GM19324 (cell line): ENCODE data around the gene ZNF318.
"Not testable (repeated sequence)": the region's sequence is repeated elsewhere in the genome, so short reads cannot be mapped to it uniquely, and the experiment has no call there.

Experiments
- ATAC-seq: cut with Tn5 transposase; IDR thresholded peaks from one replicate; pipeline ENCODE4 v1.9.1; 2021; ENCODE audit warnings: mild to moderate bottlenecking, moderate library complexity; ENCODE audit not compliant: unreplicated experiment, low FRiP score

Gene ZNF318

DNA sequence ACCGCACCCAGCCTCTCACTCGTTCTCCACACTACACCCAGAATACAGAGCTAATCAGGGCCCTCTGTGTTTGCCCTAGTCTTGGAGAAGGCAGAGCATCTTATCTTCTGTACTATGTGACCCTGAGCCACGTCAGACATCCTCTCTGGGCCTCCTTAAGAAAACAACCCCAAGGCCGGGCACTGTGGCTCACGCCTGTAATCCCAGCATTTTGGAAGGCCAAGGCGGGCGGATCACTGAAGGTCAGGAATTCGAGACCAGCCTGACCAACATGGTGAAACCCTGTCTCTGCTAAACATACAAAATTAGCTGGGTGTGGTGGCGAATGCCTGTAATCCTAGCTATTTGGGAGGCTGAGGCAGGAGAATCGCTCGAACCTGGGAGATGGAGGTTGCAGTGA, 66.4 kb downstream of the ZNF318 start:
- not testable (repeated sequence) for ATAC-seq

DNA sequence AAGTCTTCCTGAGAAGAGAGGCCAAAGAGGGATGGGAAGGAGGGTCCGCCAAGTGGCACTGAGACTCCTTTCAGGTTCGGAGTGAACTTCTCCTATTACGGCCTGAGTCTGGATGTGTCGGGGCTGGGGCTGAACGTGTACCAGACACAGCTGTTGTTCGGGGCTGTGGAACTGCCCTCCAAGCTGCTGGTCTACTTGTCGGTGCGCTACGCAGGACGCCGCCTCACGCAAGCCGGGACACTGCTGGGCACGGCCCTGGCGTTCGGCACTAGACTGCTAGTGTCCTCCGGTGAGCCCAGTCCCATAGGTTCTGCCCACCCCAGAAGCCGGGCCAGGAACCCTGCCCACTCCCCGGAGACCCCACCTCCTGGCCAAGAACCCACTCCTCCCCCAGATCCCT, 67.3 kb downstream of the ZNF318 start:
- no peak for ATAC-seq

DNA sequence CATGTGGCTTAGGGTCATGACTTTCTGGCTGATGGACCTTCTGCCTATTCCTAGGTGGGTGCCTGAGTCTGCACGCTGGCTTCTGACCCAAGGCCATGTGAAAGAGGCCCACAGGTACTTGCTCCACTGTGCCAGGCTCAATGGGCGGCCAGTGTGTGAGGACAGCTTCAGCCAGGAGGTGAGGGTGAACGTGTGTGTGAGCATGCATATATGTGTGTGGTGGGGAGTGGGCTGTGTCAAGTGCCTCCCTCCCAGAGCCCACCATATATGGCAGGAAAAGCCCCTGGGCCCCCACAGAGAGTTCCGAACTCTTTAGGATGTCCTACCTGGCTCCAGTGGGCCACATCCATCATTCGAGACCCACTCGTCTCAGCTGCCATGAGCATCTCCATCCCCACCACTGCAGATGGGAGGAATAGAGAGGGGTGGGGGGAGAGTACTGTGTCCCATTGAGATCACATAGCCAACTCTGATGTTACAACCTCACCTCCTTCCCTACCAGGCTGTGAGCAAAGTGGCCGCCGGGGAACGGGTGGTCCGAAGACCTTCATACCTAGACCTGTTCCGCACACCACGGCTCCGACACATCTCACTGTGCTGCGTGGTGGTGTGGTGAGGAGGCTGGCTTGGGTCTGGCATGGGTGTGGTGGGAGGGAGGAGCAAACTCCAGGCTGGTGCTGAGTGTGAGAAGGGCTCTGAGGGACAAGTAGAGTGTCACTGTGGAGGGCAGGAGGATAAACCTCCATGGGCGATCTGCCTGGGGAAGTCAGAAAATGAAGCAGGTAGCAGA, 68.2 kb downstream of the ZNF318 start:
- ATAC-seq: no peak

DNA sequence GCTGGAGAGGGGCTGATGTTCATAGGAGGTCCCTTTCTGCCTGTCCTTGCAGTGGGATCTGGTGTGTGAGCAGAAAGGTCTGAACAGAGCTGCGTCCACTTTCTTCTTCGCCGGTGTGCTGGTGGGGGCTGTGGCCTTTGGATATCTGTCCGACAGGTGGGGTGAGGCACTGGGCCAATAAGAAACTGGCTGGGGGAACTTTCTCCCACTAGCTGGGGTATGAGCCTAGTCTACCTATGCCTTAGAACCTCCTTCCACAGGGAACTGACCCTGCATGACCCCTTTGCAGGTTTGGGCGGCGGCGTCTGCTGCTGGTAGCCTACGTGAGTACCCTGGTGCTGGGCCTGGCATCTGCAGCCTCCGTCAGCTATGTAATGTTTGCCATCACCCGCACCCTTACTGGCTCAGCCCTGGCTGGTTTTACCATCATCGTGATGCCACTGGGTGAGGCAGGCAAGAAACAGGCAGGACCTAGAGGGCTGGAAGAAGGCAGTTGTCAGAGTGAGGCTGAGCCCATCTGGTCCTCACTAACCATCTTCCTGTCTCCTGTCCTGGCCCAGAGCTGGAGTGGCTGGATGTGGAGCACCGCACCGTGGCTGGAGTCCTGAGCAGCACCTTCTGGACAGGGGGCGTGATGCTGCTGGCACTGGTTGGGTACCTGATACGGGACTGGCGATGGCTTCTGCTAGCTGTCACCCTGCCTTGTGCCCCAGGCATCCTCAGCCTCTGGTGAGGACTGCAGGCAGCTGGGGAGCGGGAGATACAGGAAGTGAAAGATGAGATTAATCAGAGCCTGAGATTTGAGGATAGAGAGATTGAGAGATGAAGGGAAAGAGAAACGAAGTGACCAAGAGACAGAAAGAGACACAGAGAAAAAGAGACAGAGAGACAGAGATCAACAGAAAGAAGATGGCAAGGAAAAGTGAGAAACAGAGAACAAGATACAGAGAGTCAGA, 69.8 kb downstream of the ZNF318 start:
- ATAC-seq: no peak

DNA sequence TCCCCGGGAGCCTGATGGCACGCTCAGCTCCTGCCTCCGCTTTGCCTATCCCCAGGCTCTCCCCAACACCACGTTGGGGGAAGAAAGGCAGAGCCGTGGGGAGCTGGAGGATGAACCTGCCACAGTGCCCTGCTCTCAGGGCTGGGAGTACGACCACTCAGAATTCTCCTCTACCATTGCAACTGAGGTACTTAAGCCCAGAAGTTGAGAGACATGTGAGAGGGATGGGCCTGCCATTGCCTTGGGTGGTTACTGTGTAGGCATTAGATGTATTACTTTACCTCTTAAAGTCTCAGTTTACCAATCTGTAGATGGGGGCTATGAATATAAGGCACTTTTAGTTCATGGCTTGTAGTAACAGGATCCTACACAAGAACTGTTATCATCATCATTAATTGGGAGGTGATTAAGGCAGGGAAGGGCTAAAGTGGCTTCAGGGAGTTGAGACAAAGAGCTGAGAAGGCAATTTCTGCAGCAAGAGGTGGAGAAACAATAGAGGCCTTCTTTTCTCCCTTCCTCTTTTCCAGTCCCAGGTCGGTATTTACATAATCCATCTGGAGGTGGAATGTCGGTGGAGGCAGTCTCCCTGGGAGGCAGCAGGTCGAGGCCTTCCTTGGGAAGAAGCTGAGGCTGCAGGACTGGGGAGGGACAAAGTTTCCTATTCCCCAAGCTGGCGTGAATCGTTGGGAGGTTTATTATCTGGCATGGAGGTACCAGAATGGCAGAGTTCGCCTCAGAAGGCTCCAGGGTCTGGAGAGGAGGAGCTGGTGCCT, 70.7 kb downstream of the ZNF318 start:
- ATAC-seq: no peak

DNA sequence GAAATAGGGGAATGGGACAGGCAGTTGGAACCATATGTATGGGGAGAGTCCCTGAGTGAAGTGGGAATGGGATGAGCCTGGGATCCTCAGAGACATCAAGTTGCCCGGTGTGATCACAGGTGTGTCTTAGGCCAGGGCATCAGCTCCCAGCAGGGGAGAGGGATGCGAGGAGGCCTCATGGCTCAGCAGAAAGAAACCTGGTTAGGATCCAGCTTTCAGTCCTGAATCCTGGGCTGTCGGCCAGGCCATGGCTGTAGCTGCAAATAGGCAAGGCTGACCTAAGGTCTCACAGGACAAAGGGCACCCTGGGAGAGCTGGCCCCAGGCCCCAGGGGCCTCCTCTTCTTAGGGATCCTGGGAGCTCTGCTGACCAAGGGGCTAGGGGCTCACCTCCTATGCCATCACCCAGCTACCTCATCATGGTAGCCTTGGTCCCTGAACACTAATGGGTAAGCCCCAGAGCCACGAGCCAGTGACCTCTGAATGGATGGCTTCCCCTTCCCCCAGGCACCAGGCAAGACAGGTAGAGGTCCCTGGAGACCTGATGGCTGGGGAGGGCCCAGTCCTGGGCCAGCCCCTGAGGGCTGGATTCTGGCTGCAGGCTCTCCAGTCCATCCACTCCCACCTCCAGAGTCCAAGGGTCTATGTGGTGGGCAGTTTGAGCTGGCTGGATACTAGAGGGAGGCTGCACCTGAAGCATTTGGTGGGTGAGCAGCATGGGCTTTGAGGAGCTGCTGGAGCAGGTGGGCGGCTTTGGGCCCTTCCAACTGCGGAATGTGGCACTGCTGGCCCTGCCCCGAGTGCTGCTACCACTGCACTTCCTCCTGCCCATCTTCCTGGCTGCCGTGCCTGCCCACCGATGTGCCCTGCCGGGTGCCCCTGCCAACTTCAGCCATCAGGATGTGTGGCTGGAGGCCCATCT, 71.5 kb downstream of the ZNF318 start, which contains the start of gene SLC22A7:
SLC22A7 (plus strand) TSS at position 617 of the 921 bp plus-strand sequence; CDS start at position 716, 99 bp downstream.
- ATAC-seq: no peak

DNA sequence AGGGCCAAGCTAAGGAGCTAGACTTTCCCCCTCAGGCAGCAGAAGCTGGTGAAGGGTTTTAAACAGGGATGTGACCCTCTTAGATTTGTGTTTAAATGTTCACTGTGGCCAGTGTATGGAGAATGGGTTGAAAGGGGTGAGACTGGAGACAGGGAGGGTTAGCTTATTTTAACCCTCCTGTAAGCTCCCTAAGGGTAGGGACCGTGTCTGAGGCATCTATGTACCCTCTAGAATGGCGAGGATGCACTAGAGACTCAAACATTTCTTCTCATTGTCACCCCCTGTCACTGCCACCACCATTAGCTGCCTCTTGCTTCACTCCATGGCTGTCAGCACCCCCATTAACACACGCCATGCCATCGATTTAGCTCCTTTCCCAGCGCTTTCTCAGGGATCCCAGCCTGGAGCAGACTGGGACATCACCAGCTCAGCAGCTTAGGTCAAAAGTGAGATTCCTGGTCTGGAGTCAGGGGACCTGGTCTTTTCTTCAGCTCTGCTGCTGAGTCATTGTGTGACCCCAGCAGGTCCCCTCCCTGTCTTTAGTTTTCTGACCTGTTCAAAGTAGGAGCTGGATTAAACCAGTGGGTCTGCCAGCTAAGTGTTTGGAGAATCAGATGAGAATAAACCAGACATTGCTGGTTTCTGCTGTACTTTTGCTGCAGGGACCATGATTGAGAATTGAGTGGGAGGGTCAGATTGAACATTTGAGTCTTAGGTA, 72.5 kb downstream of the ZNF318 start:
- ATAC-seq: no peak

DNA sequence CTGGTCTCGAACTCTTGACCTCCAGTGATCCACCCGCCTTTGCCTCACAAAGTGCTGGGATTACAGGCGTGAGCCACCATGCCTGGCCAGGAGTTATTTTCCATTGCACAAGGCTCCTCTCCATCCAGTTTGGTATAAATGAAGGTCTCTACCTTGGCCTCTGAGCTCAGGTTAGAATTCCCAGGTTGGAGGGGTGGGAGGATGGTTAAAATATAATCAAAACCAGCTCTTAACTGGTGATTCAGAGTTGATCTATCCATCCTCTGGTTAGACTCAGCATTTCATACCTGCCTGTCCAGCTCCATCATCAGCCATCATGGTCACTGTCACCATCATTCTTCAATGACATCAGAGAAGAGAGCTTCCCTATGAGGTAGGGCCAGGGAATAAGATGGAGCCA, 74.0 kb downstream of the ZNF318 start:
- ATAC-seq: no peak

DNA sequence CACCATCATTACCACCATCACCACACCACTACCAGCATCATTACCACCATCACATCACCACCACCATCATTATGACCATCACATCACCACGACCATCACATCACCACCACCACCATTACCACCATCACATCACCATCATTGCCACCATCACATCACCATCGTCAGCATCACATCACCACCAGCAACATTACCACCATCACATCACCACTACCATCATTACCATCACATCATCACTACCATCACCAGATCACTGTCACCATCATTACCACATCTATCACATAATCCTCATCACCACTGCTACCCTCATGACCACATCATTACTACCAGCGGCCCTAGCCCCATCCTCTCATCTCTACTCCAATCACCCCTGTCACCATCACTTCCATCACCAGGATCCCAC, 74.9 kb downstream of the ZNF318 start:
- ATAC-seq: no peak

DNA sequence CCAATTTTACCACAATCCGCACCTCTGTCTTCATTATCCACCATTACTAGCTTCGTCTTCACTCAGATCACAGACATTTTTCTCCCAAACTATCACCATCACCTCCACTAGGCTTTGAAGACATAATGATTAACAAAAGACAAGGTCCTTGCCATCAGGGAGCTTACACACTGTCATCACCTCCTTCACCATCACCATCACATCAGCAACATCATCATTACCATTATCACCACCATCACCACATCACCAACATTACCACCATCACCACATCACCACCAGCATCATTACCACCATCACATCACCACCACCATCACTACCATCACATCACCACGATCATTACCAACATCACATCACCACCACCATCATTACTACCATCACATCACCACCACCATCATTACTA, 75.7 kb downstream of the ZNF318 start:
- no peak for ATAC-seq

DNA sequence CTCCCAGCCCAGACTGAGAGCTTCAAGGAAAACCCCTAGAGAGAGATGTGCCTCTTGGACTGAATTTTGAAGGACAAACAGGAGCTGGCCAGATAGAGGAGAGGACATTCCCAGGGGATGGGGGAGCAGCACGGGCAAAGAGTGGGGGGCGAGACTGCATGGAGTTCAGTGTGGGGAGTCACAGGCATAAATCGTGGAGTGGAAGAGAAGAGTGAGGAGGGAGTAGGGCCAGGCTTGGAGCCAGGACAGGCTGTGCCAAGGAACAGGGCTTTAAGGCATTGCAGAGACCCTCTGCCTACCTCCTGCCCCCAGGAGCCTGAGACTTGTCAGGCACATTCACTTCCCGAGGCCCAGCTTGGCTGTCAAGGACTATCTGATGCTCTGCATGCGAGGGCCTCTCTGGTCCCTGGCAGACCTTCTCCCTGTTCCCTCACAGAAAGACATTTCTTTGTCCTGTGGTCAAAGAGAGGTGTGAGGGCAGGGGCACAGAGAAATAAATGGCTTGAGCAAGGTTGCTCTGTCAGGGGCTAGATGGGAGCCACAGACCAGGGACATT, 76.6 kb downstream of the ZNF318 start:
- no peak for ATAC-seq

DNA sequence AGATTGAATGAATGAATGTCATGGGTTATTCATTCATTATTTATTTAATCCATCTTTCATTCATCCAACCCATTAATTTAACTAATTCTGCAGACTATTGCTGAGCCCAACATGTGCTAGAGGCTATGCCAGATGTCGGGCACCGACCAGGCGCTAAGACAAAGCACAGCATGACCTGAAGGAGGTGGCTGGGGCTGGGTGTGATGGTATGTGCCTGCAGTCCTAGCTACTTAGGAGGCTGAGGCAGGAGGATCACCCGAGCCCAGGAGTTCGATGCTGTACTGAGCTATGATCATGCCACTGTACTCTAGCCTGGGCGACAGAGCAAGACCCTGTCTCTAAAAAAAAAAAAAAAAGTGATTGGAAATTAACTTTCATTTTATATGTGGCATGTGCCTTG, 77.1 kb downstream of the ZNF318 start:
- no peak for ATAC-seq

DNA sequence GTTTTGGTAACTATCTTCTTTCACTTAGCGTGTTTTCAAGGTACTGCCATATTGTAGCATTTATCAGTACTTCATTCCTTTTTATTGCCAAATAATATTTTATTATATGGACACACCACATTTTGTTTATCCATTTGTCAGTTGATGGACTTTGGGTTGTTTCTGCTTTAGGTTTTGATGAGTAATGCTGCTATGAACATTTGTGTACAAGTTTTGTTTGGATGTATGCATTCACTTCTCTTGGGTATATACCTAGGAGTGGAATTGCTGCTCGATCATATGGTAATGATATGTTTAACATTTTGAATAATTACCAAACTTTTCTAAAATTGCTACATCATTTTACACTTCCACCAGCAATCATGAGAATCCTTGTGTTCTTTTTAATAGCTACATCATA, 77.7 kb downstream of the ZNF318 start:
- ATAC-seq: no peak

DNA sequence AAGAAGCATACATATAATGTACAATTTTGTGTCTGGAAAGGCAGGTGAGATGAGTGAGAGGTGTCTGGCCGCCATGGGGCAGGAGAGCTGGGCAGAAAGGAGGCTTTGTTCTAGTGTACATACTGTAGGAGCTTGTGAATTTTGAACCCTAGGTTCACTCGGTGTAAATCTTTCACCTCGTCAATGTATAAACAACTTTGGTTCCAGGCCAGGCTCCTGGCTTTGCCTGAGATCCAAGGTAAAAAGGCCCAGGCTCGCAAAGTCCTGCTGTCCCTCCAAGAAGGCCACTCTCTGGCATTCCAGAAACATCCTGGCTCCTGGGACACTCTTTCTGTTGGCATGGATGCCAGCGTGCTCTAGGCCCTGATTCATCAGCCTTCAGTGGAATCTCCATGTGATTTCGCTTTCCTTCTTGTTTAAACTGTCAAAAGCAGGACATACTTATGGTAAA, 78.5 kb downstream of the ZNF318 start:
- no peak for ATAC-seq

DNA sequence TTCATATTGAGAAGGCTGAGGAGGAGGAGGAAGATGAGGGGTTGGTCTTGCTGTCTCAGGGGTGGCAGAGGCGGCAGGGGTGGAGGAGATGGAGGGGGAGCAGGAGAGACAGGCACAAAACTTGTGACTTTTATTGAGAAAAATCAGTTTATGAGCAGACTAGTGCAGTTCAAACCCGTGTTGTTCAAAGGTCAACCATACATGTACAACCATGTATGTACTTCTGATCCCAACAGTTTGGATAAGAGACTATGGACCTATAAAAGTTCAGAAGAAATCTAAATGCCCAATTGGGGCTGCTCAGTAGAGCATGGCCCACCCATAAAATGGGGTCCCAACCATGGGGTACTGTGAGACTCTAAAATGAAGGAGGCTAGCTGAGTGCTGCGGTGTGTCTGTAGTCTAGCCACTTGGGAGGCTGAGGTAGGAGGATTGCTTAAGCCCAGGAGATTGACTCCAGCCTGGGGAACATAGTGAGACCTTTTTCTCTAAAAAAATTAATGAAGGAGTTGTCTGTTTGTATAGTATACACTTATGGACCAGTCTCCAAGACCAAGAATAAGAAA, 79.0 kb downstream of the ZNF318 start:
- no peak for ATAC-seq

DNA sequence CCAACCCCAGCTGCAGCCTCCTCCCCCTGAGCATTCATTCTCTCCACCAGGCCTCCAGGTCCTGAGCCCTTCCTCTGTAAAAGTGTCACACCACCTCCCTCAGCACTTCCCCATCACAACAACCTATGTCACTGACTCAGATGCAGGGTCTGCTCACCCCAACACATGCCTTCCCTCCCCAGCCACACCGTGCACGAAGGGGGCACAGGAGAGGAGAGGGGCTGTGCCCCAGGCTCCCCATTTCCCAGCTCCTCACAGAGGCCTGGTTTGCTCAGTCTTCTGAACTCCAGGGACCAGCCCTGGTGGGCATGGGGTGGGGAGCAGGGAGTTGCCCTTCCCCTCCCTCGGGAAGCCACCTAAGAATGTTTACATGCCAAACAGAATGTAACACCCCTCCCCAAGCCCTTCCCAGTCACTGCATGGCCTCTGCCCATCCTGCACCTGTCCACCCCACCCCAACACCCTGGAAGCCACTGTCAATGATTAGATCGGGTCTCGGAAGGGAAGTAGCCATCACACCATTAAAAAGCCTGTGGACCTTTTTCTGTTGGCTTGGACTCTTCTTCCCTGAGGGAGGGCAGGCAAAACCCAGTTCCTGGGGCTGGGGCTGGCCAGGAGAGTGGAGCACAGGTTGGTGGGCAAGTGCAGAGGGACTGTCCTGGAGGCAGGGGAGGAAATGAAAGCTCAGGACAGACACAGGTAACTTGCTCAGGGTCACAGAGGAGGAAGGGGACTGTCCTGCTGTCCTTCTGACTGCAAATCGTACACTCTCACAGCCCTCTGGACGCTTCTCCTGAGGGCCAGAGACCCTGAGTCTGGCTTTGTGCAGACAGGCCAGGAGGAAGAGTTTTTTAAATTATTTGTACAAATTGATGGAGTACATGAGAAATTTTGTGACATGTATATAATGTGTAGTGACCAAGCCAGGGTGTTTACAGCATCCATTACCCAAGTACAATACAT, 81.4 kb downstream of the ZNF318 start:
- no peak for ATAC-seq
